ENCODE measurements around the gene SLC23A2.

The SLC23A2 gene

GRCh38 chr20:4889446-4889845, 111.9 kb downstream of the SLC23A2 start:
- Histone ChIP-seq H3K4me3 (ENCODE audit: low read depth, low read length) (no peak overlapping the region), H3K36me3 (ENCODE audit: control insufficient read depth in 2 of 2, insufficient read depth in 1 of 2, low read length in 2 of 2) (peaks cover 16 to 66% of the 10 kb centered on the region in 2 experiments), H3K9me3 (ENCODE audit: control insufficient read depth, insufficient read depth, low read depth, low read length) (no peaks in the 10 kb centered on the region), H3K27ac (ENCODE audit: extremely low read depth, low read depth, low read length) (no peak overlapping the region), H3K4me1 (ENCODE audit: control insufficient read depth, insufficient read depth, low read length) (no peaks in the 10 kb centered on the region)
- ChIA-PET CTCF (no interaction called here), POLR2A (no interaction called here)
- TF ChIP-seq ZBTB1 (tag by site-specific recombination; IDR thresholded peaks at IDR 0.05) = no peak
- no peak for TF ChIP-seq ZNF350 (tag by site-specific recombination; IDR thresholded peaks at IDR 0.05)
- TF ChIP-seq, protein P1, sequence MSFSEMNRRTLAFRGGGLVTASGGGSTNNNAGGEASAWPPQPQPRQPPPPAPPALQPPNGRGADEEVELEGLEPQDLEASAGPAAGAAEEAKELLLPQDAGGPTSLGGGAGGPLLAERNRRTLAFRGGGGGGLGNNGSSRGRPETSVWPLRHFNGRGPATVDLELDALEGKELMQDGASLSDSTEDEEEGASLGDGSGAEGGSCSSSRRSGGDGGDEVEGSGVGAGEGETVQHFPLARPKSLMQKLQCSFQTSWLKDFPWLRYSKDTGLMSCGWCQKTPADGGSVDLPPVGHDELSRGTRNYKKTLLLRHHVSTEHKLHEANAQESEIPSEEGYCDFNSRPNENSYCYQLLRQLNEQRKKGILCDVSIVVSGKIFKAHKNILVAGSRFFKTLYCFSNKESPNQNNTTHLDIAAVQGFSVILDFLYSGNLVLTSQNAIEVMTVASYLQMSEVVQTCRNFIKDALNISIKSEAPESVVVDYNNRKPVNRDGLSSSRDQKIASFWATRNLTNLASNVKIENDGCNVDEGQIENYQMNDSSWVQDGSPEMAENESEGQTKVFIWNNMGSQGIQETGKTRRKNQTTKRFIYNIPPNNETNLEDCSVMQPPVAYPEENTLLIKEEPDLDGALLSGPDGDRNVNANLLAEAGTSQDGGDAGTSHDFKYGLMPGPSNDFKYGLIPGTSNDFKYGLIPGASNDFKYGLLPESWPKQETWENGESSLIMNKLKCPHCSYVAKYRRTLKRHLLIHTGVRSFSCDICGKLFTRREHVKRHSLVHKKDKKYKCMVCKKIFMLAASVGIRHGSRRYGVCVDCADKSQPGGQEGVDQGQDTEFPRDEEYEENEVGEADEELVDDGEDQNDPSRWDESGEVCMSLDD (tag by site-specific recombination; IDR thresholded peaks at IDR 0.05) = no peak
- TF ChIP-seq, protein P2, sequence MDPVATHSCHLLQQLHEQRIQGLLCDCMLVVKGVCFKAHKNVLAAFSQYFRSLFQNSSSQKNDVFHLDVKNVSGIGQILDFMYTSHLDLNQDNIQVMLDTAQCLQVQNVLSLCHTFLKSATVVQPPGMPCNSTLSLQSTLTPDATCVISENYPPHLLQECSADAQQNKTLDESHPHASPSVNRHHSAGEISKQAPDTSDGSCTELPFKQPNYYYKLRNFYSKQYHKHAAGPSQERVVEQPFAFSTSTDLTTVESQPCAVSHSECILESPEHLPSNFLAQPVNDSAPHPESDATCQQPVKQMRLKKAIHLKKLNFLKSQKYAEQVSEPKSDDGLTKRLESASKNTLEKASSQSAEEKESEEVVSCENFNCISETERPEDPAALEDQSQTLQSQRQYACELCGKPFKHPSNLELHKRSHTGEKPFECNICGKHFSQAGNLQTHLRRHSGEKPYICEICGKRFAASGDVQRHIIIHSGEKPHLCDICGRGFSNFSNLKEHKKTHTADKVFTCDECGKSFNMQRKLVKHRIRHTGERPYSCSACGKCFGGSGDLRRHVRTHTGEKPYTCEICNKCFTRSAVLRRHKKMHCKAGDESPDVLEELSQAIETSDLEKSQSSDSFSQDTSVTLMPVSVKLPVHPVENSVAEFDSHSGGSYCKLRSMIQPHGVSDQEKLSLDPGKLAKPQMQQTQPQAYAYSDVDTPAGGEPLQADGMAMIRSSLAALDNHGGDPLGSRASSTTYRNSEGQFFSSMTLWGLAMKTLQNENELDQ (tag by site-specific recombination; IDR thresholded peaks at IDR 0.05; ENCODE audit: low read depth) = no peak
- TF ChIP-seq, protein P3, sequence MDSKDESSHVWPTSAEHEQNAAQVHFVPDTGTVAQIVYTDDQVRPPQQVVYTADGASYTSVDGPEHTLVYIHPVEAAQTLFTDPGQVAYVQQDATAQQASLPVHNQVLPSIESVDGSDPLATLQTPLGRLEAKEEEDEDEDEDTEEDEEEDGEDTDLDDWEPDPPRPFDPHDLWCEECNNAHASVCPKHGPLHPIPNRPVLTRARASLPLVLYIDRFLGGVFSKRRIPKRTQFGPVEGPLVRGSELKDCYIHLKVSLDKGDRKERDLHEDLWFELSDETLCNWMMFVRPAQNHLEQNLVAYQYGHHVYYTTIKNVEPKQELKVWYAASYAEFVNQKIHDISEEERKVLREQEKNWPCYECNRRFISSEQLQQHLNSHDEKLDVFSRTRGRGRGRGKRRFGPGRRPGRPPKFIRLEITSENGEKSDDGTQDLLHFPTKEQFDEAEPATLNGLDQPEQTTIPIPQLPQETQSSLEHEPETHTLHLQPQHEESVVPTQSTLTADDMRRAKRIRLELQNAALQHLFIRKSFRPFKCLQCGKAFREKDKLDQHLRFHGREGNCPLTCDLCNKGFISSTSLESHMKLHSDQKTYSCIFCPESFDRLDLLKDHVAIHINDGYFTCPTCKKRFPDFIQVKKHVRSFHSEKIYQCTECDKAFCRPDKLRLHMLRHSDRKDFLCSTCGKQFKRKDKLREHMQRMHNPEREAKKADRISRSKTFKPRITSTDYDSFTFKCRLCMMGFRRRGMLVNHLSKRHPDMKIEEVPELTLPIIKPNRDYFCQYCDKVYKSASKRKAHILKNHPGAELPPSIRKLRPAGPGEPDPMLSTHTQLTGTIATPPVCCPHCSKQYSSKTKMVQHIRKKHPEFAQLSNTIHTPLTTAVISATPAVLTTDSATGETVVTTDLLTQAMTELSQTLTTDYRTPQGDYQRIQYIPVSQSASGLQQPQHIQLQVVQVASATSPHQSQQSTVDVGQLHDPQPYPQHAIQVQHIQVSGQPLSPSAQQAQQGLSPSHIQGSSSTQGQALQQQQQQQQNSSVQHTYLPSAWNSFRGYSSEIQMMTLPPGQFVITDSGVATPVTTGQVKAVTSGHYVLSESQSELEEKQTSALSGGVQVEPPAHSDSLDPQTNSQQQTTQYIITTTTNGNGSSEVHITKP (tag by site-specific recombination; IDR thresholded peaks at IDR 0.05) = no peak
- TF ChIP-seq ZNF777 (tag by site-specific recombination; IDR thresholded peaks at IDR 0.05; ENCODE audit: borderline replicate concordance) = no peak
- no peak for TF ChIP-seq ZNF26 (tag by site-specific recombination; IDR thresholded peaks at IDR 0.05)
- TF ChIP-seq ZNF221 (tag by site-specific recombination; IDR thresholded peaks at IDR 0.05; ENCODE audit: borderline replicate concordance) = no peak
- no peak for TF ChIP-seq KLF9 (tag by site-specific recombination; IDR thresholded peaks at IDR 0.05; ENCODE audit: low read depth)
- no peak for TF ChIP-seq PRDM6 (tag by site-specific recombination; IDR thresholded peaks at IDR 0.05)
- TF ChIP-seq ZNF621 (tag by site-specific recombination; IDR thresholded peaks at IDR 0.05) = no peak
- no peak for TF ChIP-seq REST (tag by site-specific recombination; IDR thresholded peaks at IDR 0.05)
- no peak for TF ChIP-seq ZNF623 (tag by site-specific recombination; IDR thresholded peaks at IDR 0.05)
- TF ChIP-seq, protein P4, sequence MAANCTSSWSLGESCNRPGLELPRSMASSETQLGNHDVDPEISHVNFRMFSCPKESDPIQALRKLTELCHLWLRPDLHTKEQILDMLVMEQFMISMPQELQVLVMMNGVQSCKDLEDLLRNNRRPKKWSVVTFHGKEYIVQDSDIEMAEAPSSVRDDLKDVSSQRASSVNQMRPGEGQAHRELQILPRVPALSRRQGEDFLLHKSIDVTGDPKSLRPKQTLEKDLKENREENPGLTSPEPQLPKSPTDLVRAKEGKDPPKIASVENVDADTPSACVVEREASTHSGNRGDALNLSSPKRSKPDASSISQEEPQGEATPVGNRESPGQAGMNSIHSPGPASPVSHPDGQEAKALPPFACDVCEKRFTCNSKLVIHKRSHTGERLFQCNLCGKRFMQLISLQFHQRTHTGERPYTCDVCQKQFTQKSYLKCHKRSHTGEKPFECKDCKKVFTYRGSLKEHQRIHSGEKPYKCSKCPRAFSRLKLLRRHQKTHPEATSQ (tag by site-specific recombination; IDR thresholded peaks at IDR 0.05) = no peak

Data from HEK293 (cell line).